GM10266 (cell line): ENCODE measurements around the gene UBR3.
"Not testable (repeated sequence)": the region's sequence is repeated elsewhere in the genome, so short reads cannot be mapped to it uniquely, and the experiment has no call there.

Experiments
- DNase-seq: peaks from one replicate; pipeline ENCODE4 v3.0.0; 2012; ENCODE audit errors: extremely low spot score
- CTCF ChIP-seq: IDR thresholded peaks from 2 replicates; pipeline ENCODE4 v1.5.1; 2012; ENCODE audit warnings: mild to moderate bottlenecking, low read depth; ENCODE audit not compliant: control insufficient read depth, insufficient read depth; ENCODE audit errors: missing control alignments

The UBR3 gene

GRCh38 chr2:169946546-169946945 lies 119.3 kb downstream of the UBR3 start:
- no peak for TF ChIP-seq CTCF
- no peak for DNase-seq

- DNase-seq = no peak
- TF ChIP-seq CTCF = no peak
Observed at GRCh38 chr2:169955940-169956339, 128.7 kb downstream of the UBR3 start.

GRCh38 chr2:169957219-169957618 lies 130.0 kb downstream of the UBR3 start:
- not testable (repeated sequence) for DNase-seq

- DNase-seq = no peak
- TF ChIP-seq CTCF = no peak
Observed at GRCh38 chr2:169961911-169962310, 134.7 kb downstream of the UBR3 start.

- TF ChIP-seq CTCF = no peak
- DNase-seq = no peak
Observed at GRCh38 chr2:169963786-169964185, 136.5 kb downstream of the UBR3 start.

GRCh38 chr2:169964740-169965139 lies 137.5 kb downstream of the UBR3 start:
- DNase-seq = no peak
- TF ChIP-seq CTCF = no peak

GRCh38 chr2:169965495-169965894 lies 138.2 kb downstream of the UBR3 start:
- no peak for TF ChIP-seq CTCF
- no peak for DNase-seq

- DNase-seq = no peak
- TF ChIP-seq CTCF = no peak
Observed at GRCh38 chr2:169966454-169966853, 139.2 kb downstream of the UBR3 start.
